NCI-H748 treated with DMSO at 0.1 percent for 48 hours (cell line): ENCODE data around the gene ERMN.
A peak's percentile ranks its signal among the peaks of the same experiment; 100 is the strongest.
"Not testable (repeated sequence)": the region's sequence is repeated elsewhere in the genome, so short reads cannot be mapped to it uniquely, and the experiment has no call there.

ENCODE experiments used
- DNase-seq: peaks from one replicate; lab custom pipeline; 2025; lab: John Stamatoyannopoulos, UW

ERMN gene, protein sequence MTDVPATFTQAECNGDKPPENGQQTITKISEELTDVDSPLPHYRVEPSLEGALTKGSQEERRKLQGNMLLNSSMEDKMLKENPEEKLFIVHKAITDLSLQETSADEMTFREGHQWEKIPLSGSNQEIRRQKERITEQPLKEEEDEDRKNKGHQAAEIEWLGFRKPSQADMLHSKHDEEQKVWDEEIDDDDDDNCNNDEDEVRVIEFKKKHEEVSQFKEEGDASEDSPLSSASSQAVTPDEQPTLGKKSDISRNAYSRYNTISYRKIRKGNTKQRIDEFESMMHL

DNA sequence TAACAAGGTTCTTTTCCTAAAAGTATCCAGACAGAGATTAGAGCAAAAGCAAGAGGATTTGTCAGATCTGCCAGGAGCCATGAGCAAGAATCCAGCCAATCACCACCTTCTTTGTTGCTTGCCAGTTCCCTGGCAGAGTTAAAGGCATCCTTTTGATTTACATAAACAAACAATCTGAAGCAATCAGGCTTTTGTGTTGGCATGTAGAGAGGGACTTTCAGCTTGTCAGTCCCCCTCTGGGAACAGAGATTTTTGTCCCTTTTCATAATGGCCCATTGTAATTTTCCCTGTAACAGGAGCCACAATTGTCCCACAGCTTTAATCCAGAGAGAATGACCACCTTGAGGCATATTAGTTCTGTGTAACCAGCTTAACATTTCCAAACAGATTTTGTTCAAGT lies at the start of gene ERMN:
Gene ERMN, minus strand, starts transcription at position 39 of the 400 bp plus-strand sequence. CDS start 182 bp downstream, outside the sequence.
- DNase-seq: no peak

DNA sequence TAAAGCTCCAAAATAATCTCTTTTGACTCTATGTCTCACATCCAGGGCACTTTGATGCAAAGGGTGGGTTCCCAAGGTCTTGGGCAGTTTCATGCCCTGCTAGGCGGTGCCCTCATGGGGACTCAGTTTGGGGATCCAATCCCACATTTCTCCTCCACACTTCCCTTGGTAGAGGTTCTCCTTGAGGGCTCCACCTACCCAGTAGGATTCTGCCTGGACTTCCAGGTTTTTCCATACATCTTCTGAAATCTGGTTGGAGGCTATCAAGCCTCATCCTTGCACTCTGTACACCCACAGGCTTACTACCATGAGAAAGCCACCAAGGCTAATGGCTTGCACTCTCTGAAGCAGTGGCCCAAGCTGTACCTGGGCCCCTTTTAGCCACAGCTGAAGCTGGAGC lies 49.8 kb upstream of the ERMN start:
- DNase-seq: no peak

DNA sequence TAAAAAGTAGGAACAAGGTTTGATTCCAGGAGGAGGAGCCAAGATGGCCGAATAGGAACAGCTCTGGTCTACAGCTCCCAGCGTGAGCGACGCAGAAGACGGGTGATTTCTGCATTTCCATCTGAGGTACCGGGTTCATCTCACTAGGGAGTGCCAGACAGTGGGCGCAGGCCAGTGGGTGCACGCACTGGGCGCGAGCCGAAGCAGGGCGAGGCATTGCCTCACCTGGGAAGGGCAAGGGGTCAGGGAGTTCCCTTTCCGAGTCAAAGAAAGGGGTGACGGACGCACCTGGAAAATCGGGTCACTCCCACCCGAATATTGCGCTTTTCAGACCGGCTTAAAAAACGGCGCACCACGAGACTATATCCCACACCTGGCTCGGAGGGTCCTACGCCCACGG lies 42.9 kb upstream of the ERMN start:
- not testable (repeated sequence) for DNase-seq

DNA sequence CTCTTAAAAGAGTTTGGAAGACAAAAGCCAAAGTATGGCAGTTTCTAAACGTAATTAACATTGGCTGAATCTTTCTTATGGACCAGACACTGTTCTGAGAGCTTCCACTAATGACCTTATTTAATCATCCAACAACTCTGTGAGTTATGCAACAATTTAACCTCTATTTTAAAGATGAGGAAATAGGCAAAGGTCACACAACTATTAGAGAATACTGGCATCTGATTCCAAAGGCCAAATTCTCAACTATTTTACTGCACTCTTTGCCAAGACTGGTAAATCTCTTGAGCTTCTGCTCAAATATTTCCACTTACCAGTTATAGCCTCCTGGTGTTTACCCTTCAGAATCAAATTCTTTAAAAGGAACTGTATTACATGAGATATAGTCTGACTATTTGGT lies 42.1 kb upstream of the ERMN start:
- no peak for DNase-seq

DNA sequence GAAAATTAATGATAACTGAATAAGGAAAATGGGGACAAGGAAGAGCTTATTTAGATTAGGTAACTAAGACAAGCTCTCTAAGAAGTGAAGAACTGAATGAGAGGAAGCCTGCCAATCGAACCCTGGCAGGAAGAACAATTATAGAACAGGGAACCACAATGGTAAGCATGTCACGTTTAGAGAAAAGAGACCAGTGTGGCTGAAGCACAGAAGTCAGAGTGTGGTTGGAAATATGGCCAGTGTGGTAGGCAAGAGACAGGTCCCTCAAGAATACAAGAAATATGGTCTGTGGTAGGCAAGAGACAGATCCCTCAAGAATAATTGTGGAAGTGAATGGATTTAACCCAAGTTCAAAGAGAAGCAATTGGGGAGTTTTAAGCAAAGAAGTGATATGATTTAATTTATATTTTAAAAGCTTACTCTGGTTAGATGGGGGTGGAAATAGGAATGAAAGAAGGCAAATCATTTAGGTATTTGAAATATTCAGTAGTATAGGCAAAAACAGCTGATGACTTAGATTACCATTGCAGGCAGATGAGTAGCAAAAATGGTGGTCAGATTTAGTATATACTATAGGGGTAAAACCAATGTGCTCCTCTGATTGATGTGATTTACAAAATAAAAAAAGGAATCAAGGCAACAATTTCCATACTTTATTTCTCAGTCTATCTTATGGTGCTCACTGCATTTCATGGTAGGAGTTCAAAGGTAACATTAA lies 38.8 kb upstream of the ERMN start:
- DNase-seq: no peak

DNA sequence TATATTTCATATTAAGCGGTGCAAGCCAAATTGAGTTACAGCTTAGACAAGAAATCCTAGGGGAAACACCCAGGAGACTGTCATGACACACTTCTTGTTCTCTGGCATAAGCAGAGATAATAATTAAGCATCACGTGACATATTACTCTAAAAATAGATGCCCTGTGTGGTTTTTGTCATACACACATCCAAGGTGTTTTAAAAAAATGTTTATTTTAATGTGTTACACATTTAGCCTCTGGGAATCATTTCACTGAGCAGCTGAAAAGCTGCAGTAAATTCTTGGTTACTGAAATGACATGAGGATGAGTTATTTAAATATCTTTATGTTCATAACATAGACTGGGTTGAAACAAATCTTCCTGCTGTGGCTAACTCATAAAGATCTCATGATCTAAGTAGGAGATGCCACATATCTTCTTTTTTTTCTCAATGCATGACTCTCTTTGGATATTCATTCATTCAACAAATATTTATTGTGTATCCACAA lies 38.0 kb upstream of the ERMN start:
- no peak for DNase-seq

DNA sequence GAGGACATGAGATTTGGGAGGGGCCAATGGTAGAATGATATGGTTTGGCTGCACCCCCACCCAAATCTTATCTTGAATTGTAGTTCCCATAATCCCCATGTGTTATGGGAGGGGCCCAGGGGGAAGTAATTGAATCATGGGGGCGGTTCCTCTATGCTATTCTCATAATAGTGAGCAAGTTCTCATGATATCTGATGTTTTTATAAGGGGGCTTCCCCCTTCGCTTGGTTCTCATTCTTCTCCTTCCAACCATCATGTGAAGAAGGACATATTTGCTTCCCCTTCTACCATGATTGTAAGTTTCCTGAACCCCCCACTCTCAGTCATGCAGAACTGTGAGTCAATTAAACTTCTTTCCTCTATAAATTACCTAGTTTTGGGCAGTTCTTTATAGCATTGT lies 37.0 kb upstream of the ERMN start:
- DNase-seq: no peak

DNA sequence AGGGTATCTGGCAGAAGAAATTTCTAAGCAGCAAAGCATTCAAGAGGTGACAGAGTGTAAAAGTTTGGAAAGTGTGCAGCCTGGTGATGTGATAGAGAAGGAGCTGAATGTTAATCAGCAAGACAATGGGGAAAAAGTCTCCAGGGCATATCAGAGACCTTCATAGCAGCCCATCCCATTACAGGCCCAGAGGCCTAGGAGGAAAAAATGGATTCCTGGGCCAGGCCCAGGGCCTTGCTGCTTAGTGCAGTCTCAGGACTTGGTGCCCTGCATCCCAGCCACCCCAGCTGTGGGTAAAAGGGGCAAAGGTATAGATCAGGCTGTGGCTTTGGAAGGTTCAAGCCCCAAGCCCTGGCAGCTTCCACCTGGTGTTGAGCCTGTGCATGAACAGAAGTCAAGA lies 35.9 kb upstream of the ERMN start:
- DNase-seq: no peak

DNA sequence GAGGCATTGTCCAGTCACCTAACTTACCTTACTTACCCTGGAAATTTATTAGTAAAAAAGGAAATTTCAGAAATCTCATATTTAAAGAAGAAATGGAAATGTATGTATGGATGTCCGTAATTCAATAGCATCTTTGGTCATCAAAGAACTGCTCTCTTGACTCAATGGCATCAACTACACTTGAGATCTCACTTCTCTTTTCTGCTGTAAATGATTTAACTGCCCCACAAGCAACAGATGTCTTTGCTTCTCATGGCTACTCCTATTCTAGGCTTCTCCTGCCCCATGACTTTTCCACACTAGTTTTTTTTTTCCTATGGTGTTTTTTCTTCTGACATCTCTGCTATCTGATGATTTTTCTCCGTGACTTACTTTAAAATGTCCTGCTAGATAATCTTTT lies 34.0 kb upstream of the ERMN start:
- DNase-seq: no peak

DNA sequence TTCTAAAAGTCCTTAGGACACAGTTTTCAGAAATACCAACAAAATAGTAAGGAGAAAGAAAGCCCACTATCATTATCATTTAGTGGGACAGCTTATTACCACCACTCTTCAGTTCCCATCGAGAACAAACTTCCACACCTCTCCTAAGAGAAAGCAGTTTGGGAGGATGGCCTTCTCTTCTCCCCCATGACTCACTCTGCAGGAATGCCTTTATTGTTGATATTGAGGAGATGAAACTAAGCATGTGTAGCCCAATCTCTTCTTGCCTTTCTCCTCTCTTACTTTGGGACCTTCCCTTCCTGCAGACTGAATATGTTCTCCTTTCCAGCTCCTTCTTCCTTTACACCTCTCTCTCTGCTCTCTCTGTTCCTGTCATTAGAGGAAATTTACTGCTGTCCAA lies 30.0 kb upstream of the ERMN start:
- DNase-seq: no peak

DNA sequence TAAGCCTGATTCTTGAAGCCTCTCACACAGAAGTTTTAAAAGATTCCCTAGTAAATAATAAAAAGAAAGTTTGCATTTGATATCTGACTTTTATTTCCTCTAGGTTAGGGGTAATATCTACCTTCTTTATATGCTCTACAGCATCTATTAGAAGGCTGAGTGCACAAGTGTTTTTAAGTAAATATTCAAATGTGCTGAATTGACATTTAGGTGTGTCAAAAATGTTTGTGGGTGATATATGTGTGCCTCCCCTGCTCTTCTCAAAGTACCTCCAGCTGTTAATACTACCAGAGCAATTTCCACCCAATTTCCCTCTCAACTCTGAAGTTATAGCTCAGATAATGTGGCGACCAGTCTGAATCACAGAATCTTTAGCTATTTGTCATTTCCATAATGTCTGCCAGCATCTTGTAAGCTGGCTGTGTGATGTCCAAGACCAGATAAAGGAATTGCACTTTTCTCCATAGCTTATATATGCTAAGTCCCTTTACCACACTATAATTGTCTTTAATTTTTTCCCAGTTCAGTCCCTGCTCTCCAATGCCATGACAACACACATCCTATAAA lies 24.4 kb upstream of the ERMN start:
- no peak for DNase-seq

DNA sequence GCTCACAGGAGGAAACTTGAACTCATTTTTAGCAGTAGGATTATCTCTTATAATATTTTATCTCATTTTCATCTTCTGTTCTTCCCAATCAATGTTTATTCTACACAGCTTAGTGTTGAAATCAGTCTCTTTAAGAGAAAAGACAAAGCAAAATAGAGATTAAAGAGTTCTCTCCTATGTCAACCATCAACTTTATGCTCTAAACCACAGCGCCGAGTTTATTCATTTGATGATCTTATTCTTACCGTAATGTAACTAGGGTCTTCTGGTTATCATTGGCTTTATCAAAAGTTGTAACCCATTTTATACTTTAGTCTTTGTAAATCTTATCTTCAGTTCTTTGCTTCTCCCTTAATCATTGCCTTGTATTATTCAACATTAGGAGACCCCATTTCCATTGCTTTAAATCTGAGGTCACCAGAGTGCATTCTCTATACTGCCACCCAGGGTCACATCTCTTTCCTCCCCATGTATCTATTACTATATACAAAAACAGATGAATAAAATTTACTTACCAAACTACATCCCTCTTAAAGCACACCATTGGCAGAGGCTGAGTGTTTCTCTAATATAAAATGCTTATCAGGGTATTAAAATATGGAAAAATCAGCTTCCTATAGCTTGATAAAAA lies 22.8 kb upstream of the ERMN start:
- DNase-seq: no peak

DNA sequence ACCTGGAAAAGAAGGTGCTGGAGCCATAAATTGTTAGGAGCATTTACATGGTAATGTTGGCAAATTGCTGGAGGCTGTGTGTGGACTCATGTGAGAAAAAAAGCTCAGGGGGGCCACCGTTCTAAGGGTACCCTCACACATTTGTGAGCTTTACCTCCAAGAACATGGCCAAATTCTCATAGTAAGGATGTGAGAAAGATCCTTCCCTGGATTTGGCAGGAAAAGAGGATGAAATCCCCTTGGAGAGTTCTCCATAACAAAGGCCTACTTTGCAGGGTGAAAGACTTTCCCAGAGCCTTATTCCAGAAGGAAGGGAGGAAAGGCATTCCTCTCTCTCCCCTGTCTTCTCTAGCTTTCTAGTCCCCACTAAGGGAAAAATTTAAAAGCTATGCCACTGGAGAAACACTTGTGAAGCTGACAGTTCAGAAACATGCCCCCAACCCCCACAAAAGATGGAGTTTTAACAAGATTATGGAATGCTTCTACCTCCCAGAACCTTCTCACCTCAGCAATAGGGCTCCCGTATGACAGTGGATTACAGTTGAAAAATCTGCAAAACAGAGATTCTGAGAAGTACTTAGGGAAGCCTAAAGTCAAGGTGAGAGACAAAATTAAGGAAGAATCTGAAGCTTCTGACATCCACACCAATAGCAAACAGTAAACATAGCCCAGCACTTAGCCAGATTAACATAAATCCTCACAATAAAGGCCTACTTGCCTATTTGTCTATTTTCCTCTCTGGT lies 20.2 kb upstream of the ERMN start:
- no peak for DNase-seq

DNA sequence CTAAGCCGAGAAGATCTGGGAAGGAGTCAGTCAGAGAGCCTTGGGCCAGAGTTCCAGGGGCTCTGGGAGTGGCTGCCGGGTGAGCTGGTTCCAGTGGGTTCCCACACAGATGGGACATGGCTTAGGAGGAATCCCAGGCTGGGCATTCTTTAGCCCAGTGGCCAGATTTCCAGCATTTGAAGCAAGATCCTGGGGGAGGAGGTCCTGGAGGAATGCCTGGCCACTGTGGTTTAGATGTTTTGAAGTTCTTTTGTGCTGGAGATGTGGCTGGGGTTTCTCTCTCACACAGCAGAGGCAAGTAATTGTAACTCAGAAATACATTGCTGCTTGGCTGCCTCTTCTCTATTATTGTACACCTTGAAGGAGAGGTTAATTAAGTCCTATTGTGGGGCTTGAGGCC lies 15.8 kb upstream of the ERMN start:
- not testable (repeated sequence) for DNase-seq

DNA sequence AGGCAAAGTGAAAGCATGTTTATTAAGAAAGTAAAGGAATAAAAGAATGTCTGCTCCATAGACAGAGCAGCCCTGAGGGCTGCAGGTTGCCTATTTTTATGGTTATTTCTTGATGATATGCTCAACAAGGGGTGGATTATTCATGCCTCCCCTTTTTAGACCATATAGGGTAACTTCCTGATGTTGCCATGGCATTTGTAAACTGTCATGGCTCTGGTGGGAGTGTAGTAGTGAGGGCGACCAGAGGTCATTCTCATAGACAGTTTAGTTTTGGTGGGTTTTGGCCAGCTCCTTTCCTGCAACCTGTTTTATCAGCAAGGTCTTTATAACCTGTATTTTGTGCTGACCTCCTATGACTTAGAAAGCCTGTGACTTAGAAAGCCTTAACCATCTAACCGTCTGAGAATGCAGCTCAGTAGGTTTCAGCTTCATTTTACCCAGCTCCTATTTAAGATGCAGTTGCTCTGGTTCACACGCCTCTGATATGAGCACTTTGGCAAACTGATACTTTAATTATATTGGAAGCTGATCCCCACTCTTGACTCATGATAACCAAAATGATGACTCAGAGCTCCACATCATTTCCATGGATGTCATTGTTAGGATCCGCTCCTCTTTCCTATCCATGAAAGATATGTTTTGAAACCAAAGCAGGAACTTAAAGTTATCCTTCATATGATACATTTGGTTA lies 14.5 kb upstream of the ERMN start:
- DNase-seq: peak; percentile 18

DNA sequence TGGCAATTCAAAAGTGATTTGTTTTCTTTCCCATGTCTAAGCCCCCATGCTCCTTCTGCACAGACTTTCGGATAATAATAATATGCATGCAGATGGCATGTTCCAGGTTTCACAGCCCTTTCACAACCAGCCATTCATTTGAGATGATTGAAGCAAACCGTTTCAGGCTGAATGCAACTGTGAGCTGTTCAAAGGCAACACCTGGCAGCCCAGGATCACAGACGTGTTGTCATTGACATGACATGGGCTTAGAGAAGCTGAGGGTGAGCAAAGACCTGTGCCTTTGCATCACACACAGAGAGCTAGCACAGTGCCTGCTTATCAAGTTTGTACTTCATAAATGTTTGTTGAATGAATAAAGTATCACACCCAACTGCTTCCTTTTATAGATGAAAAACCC lies 12.4 kb upstream of the ERMN start:
- no peak for DNase-seq

DNA sequence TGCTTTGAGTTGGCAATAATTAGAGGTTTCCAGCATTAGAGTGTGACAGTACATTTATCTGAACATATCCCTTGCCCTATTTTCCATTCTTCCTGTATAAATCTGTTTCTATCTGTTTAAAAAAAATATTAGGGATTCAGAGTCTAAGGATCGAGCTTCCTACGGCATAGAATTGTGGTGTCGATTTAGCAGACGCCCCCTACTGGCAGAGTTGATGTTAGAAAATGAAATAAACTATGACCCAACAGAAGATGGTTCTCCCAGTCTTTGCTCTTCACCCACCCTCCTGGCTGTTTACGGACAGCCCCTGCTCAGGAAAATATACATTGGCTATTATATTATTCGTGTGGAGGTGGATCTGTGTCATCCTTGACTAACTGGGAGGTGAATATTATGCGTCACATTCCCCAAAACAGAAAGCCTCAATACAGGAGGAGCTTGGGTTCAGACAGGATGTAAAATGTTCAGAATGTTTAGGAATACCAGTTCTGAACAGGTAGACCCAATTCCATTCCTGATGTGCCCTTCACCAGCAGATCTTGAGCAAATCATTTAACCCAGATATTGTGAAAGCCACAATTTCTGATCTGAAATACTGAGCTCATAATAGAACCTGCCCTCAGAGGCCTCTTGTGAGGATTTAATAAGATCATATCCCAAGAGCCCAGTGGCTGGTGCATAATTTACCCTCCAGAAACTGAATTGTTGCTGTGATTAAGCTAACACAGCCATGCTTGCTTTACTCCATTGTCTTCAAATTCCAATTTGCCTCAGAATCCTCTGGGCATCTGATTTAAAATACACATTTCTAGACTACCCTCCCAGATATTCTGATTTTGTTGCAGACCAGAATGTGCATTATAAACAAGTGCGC lies 10.8 kb upstream of the ERMN start:
- peak; percentile 28 for DNase-seq

DNA sequence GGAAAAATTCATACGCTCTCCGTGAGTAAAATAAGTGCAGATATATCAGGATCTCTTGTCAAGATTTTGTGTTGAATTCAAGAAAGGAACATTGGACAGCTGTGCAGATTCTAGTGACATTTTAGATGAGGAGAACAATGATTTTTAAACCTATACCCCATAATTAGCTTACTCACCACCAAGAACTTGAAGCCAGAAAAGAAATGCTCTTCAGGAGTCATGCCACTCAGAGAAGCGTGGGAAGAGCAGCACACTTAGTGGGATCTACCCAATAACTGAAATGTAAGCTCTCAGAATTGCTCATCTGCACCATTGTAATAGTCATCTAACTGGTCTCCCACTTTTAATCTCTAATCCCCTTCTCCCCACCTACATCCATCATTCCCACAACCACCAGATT lies 9.2 kb upstream of the ERMN start:
- DNase-seq: no peak

DNA sequence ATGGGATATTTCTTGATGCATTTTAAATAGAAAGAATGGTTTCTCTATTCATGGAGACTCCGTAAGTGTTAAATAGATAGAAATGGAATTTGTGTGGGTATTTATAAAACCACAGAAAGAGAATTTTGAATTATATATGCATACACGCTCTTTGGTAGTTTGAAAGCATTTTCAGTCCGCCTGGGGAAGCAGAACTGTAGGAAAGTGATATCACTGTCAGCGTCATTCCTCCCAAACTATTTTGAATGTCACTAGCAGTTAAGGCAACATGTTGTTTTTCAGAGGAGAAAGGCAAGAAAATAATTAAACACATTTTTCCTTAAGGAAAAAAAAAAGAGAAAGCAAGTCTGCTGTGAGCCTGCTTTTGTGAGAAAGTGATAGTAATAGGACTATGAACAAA lies 8.7 kb upstream of the ERMN start:
- DNase-seq: no peak

DNA sequence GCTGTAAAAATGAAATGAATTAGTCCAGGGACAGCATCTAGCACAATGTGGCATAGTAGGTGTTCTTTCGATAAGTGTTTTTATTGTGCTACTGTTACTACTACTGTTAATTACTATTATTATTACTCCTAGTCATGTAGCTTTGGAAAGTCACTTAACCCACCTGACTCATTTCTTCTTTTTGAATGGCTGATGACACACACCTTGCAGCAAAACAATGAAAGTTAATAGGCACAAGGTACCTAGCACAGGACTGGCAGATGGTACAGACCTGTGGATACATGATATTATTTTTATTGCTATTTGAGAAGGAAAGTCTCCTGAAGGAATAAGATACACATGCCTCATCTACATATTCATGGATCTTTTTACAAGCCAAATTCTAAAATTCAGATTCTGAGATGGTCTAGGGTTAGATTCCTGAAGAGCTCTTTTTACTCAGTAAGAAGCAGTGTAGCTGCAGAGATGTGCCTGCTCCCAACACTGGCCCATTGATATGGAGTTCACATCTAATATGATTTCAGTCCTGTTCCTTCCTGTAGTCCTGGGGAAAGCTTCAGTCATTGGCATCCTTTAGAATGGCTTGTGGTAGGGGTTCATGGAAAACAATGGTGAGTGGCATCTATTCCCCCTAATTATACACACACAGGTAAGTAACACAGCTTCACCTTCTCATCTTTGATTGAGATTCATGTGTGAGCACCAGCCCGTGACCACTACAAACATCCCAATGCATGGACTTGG lies 7.9 kb upstream of the ERMN start:
- no peak for DNase-seq
